HG03520 (cell line): ENCODE results near the gene XRCC3.

ENCODE experiments used
- ATAC-seq: cut with Tn5 transposase; IDR thresholded peaks from one replicate; pipeline ENCODE4 v1.9.1; 2021; ENCODE audit warnings: mild to moderate bottlenecking, moderate library complexity; ENCODE audit not compliant: unreplicated experiment

The XRCC3 gene

GRCh38 chr14:103707329-103708263 is 7.7 kb downstream of the XRCC3 start:
- no peak for ATAC-seq

GRCh38 chr14:103706551-103707328 is 8.5 kb downstream of the XRCC3 start:
- ATAC-seq: no peak

DNA sequence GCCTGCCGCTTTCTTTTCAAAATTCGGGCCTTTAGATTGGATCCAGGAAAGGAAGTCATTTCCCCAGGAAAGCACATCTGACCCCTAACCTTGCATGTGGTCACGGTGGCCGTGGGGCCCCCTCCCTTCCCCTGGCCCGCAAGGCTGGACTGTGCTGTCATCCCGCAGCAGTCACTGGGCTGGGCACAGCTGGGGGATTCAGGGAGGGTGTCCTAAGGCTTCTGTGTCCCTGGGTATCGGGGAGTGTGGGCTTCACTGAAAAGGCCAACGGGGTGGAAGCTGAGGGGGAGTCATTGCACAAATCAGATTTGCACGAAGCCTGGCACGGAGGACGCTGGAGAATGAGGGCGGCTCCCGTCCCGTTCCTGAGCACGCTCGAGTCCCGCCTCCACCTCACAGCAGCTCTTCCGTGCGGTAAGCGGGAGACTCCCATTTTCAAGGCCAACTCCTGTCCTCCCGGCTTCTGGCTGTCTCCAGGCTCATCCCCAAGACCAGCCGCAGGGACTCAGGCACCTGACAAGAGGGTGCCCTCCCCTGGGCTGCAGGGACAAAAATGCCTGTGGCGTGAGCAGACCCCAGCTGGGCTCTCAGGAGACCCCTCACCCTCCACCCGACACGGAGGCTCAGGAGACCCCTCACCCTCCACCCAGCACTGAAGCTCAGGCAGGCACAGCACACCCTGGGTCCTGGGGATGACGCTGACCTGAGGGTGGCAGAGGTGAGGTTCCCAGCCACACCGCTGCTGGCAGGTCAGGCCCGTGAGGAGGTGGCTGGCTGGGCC is 9.6 kb downstream of the XRCC3 start:
- ATAC-seq: no peak

DNA sequence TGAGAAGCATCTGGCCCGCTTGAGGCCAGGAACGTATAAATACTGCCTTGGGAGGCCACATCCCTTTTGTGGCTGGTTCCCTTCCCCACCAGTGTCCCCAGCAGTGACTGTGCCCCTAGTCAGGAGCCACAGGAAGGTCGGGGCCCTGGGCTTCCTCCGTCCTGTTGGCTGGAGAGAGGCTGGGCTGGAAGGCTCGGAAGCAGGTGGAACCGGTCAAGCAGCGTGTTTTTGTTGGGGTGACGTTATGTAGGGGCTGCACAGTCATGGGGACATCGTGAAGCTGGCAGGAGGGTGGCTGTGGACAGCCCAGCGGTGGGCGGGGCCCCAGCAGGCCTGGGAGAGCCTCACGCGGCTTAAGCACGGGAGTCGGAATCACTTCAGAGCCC is 10.1 kb downstream of the XRCC3 start:
- ATAC-seq: no peak

DNA sequence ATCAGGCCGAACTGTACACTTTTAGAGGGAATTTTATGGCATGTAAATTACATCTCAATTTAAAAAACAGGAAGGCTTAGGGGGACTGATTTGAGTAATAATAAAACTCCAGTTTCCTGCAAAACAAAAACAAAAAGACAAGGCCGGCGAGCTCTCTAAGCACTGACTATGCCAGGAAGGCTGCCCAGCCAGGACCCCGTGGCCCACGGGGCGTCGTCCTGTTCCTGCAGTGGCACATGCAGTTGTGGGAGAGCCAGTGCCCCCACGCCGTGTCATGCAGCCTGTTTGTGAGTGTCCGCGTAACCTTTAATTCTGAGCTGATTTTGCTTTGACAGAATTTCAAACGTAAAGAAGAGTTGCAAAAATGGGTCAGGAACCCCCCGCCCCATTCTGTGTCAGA is 10.5 kb downstream of the XRCC3 start:
- ATAC-seq: no peak

- no peak for ATAC-seq
Observed at GRCh38 chr14:103703433-103704385, 11.5 kb downstream of the XRCC3 start.

GRCh38 chr14:103702497-103703432 is 12.5 kb downstream of the XRCC3 start:
- no peak for ATAC-seq

DNA sequence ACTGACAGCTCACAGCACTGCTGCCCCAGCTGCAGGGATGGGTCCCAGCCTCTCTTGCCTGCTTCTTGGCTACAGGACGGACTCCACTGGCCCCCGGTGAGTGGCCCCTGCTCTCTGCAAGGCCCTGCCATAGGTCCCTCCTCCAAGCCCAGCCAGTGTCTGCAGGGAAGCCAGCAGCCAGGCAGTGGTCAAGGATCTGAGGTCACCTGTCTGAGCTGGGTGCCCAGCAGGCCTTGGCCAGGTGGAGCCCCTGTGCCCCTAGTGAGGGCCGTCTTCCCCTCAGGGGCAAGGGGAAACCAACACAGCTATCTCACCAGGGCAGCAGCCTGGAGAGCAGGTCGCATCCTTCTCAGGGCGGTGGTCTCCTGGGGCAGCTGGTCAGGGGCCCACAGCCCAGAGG is 13.2 kb downstream of the XRCC3 start:
- no peak for ATAC-seq

GRCh38 chr14:103700753-103701490 is 14.3 kb downstream of the XRCC3 start:
- no peak for ATAC-seq

DNA sequence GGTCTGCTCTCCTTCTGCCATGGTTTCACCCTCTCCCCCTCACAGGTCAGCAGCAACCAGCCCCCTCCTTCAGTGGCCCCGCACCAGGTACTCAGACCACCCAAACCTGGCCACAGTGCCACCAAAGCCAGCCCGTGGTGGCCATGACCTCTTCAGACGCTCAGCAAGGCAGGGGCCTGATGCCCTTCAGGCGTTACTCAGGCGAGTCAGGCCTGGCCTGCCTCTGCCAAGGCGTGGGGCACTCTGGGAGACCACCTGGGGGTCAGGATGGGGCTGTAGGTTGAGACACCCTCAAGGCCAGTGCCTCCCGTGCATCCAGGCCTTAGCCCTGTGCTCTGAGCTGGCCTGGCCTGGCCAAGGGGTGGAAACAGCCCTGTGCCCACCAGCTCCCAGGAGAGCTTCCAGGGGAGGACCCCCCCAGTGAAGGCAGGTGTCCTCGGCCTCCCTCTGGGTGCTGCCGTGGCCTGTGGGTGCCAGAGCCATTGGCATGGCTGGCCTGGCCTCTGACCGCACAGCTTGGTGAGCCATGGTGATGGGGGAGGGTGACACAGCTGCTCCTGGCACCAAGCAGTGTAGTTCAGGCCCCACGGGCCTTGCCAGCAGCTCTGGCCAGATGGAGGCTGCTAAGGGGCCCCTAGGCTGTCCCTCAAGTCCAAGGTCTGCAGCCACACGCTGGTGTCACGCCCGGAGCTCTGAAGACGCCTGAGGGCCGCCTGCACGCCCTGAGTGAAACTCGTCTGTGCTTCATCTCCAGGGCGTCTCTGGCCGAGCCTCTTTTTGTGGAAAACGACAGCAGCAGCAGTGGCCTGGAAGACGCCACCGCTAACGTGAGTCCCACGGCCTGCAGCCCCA is 15.1 kb downstream of the XRCC3 start:
- ATAC-seq: no peak

GRCh38 chr14:103699261-103699661 is 16.0 kb downstream of the XRCC3 start:
- no peak for ATAC-seq

- ATAC-seq: no peak
Observed at GRCh38 chr14:103698380-103699260, 16.6 kb downstream of the XRCC3 start.

DNA sequence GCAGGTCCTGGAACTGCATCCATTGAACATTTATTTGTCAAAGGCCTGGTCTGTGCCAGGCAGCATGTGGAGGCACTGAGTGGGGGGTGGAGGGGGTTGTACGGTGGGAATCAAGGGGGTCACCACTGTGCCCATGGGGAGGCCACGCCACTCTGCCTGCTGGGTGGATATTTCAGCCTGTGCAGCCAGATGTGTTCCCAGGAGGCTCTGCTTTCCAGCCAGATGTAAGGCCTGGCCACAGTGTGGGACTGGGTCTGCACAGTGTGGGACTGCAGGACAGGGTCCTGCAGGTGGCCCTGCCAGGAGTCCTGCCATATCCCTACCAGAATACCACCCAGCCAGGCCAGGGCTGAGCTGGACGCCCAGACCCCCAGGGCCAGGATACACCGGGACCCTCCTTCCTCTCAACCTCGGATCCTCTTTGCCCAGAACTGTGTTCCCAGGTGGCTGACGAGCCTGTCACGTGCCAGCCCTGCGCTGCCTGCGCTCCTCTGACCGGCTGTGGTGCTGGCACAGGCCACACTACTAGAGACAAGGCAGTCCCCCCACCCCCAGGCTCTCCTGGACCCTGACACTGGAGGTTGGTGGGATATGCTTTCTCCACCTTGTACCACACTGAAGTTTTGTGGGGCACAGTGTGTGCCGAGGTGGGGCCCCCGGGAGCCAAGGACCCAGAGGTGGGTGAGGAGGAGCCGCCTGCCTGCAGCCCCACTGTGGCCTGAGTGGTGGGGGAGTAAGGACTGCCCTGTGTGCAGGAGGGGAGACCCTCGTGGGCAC is 17.5 kb downstream of the XRCC3 start:
- no peak for ATAC-seq

DNA sequence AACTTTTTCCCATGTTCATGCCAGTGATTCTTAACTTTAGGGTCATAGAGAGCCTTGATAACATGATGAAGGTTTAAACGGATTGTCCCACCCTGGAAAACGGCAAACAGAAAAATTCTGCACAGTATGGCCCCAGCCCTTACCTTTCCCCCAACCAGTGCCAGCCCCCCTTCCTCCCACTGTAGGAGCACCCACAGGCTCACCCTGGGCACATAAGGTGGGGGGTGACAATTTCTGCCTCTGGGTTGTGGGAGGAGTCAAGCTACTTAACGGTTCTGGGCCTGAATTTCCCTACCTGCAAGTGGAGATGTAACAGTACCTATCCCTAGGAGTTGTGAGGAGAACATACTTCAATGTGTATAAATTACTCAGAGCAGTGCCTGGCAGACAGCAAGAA is 18.0 kb downstream of the XRCC3 start:
- ATAC-seq: no peak

DNA sequence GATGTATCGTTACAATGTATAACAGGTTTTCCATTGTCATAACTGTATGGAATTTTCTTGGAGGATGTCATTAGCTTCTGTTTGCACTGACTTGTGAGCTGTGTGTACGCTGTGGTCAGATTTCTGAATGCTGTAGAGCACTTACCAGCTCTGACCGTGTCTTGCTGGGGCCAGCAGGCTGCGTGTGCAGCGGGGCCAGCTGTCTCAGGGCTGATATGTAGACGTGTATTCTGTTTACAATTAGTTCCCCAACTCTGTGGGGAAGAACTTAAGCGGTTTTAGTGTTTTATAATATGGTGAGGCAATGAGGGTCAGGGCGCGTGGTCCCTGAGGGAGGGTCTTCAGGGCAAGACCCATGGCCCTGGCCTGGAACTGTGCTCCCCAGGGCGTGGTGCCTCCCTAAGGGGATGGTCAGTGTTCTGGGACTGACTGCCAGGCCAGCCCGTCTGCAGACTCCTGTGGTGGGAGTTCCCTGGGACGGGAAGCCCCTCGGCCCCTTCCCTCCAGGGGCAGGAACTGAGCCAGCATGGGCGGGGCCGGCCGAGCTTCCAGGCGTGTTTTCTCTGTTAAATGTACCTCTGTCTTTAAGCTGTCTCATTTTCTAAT is 18.7 kb downstream of the XRCC3 start:
- no peak for ATAC-seq
